ENCODE results near the gene NUDT8.
"Not testable (repeated sequence)": the region's sequence is repeated elsewhere in the genome, so short reads cannot be mapped to it uniquely, and the experiment has no call there.

The NUDT8 gene

GRCh38 chr11:67601098-67601497, 28.6 kb downstream of the NUDT8 start:
- no peak for TF ChIP-seq CTCF (IDR thresholded peaks at IDR 0.05; ENCODE audit: insufficient read depth, low read depth, low read length, missing control alignments)
- no peak overlapping the region for H3K4me3 ChIP-seq (ENCODE audit: low read length)
- no peak for DNase-seq (ENCODE audit: low read depth)

GRCh38 chr11:67600324-67601029, 29.3 kb downstream of the NUDT8 start:
- no peak overlapping the region for H3K4me3 ChIP-seq (ENCODE audit: low read length)
- no peak for TF ChIP-seq CTCF (IDR thresholded peaks at IDR 0.05; ENCODE audit: insufficient read depth, low read depth, low read length, missing control alignments)
- no peak for DNase-seq (ENCODE audit: low read depth)

GRCh38 chr11:67599149-67599548, 30.6 kb downstream of the NUDT8 start:
- no peak overlapping the region for H3K4me3 ChIP-seq (ENCODE audit: low read length)
- TF ChIP-seq CTCF (IDR thresholded peaks at IDR 0.05; ENCODE audit: insufficient read depth, low read depth, low read length, missing control alignments), result no peak
- DNase-seq (ENCODE audit: low read depth), result no peak

GRCh38 chr11:67597963-67598362, 31.8 kb downstream of the NUDT8 start:
- not testable (repeated sequence) for H3K4me3 ChIP-seq (ENCODE audit: low read length); DNase-seq (ENCODE audit: low read depth)

- H3K4me3 ChIP-seq (ENCODE audit: low read length); DNase-seq (ENCODE audit: low read depth): not testable (repeated sequence)
Measured at GRCh38 chr11:67597458-67597857, 32.3 kb downstream of the NUDT8 start.

GRCh38 chr11:67596753-67597300, 32.9 kb downstream of the NUDT8 start:
- H3K4me3 ChIP-seq (ENCODE audit: low read length), result no peak overlapping the region
- no peak for TF ChIP-seq CTCF (IDR thresholded peaks at IDR 0.05; ENCODE audit: insufficient read depth, low read depth, low read length, missing control alignments)
- no peak for DNase-seq (ENCODE audit: low read depth)

GRCh38 chr11:67594480-67594879, 35.3 kb downstream of the NUDT8 start:
- no peak for DNase-seq (ENCODE audit: low read depth)
- H3K4me3 ChIP-seq (ENCODE audit: low read length), result no peak overlapping the region
- no peak for TF ChIP-seq CTCF (IDR thresholded peaks at IDR 0.05; ENCODE audit: insufficient read depth, low read depth, low read length, missing control alignments)

GRCh38 chr11:67593565-67593905, 36.2 kb downstream of the NUDT8 start:
- DNase-seq (ENCODE audit: low read depth), result no peak
- TF ChIP-seq CTCF (IDR thresholded peaks at IDR 0.05; ENCODE audit: insufficient read depth, low read depth, low read length, missing control alignments), result no peak
- H3K4me3 ChIP-seq (ENCODE audit: low read length), result no peak overlapping the region

Data from epithelial cell of esophagus (primary cell).